OCI-LY3 (cell line): Measurements from ENCODE around the gene NT5M.
"Not testable (repeated sequence)": the region's sequence is repeated elsewhere in the genome, so short reads cannot be mapped to it uniquely, and the experiment has no call there.

Experiments
- CTCF ChIP-seq: fragments of 200-600, 300-600 bp; sonication (generic); IDR thresholded peaks from 2 replicates; pipeline ENCODE4 v1.5.1; 2014; ENCODE audit warnings: antibody characterized with exemption, low read length, low read depth
- EZH2phosphoT487 ChIP-seq: fragments of 200-600 bp; shearing (Covaris generic); IDR thresholded peaks from 2 replicates; pipeline ENCODE4 v1.6.1; 2018; ENCODE audit warnings: antibody characterized with exemption, mixed run types, low read depth

GRCh38 chr17:17383431-17384290, 80.5 kb downstream of the NT5M start:
- TF ChIP-seq CTCF, EZH2phosphoT487: not testable (repeated sequence)
